Airway epithelial cell (primary cell): ENCODE results near the gene WAPL. TPM values are rescaled to one million over a fixed set of nuclear protein-coding genes. Genes with fewer than 3 reads are reported as not detected.

Experiments used
- total RNA-seq: library from RNA; depleted of rRNA; stranded (reverse); fragments of >200 nt; gene quantifications from 2 replicates; pipeline ENCODE4 v1.2.3, GENCODE V29; 2015

The WAPL gene
- 18.1 and 24.8 TPM in 2 replicates for total RNA-seq

GRCh38 chr10:86521678-86522509 is at the start of gene WAPL:
Gene WAPL (minus strand): TSS chr10:86521792. CDS start chr10:86518069, 3,723 bp downstream.

Other genes with a start within 250 kb of the WAPL start
- not detected in 2 replicates for gene GRID1, start 155.0 kb downstream of the WAPL start, total RNA-seq
- gene OPN4, start 132.8 kb upstream of the WAPL start, total RNA-seq, result not detected in 2 replicates
- not detected in 2 replicates for gene LDB3, start 146.7 kb upstream of the WAPL start, total RNA-seq
- 19.2 and 29.3 TPM in 2 replicates for gene BMPR1A, start 234.8 kb upstream of the WAPL start, total RNA-seq